Medulla oblongata (tissue), 1 donor: ENCODE data around the gene PDRG1.
"Not testable (repeated sequence)": the region's sequence is repeated elsewhere in the genome, so short reads cannot be mapped to it uniquely, and the experiment has no call there.

Experiments used
- DNase-seq: peaks from one replicate; pipeline ENCODE4 v3.0.0-alpha.2; 2015; ENCODE audit errors: extremely low spot score

PDRG1 gene

GRCh38 chr20:31966991-31967655 lies 15.3 kb upstream of the PDRG1 start:
- no peak for DNase-seq

- DNase-seq = no peak
Observed at GRCh38 chr20:31963889-31964288, 12.0 kb upstream of the PDRG1 start.

GRCh38 chr20:31962761-31963160 lies 10.9 kb upstream of the PDRG1 start:
- no peak for DNase-seq

DNA sequence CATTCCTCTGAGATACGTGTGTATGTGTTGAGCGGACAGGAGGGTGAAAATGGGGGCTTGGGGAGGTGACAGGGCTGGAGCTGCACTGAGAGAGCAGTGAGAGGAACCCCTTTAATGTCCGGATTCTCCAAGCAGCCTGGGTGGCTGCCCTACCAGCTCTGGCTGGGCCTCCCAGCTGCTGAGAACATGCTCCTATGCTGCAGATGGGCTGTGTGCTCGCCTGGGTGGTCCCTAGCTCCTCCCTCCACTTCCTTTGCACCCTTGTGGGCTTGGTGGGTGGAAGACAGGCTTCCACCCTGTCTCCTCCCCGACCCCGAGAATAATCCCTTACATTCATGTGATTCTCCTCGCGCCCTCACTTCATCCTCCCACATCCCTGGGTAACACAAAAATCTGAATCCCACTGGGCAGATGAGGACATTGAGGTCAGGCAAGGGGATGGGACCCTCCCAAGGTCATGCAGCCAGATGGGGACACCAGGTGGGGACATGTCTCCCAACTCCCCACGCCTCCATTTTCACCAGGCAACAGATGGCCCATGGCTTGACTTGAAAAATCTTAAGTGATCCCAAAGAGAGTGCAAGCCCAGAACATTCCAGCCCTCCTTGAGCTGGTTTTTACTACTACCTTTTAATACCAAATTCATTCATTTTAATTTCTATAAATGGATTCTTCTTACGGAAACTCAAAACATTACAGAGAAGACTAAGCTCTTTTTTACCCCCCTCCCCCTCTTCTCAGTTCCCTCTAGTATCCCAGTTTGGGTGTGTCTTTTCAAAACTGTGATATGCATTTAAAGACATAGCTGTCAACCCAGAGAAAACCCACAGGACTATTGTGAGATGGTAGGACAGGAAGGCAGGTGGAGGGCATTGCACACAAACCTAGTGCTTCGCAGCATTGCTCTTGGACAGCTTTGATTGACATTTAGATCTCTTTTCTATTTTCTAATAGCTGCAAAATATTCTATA lies 5.0 kb upstream of the PDRG1 start:
- no peak for DNase-seq

GRCh38 chr20:31954500-31954899 lies 2.7 kb upstream of the PDRG1 start:
- no peak for DNase-seq

DNA sequence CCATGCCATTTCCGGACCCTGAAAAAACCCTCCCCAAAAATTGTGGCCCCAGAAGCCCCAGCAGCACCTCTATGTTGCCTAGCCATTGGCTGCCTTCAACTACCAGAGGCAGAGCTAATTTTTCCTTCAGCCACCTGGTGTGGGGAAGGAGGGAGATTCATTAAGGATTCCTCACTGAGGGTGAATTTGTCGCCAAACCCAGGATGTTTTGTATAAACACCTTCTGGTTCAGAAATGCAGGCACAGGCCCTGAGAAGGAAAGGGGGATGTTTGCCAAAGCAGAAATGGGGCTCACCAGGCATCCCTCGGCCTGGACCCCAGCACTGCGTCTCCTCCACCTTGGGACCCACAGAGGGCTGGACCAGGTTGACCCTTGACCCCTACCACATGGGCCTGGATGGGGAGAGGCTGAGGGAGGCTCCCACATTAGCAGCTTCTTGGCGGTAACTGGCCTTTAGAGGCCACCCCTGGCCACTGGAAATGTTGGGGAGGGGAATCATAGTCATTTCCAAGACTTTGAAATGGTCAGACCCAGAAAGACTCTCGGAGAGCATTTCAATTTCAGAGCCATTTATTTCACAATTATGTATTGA lies 1.8 kb upstream of the PDRG1 start:
- DNase-seq = no peak

GRCh38 chr20:31951203-31951529 lies 680 bp downstream of the PDRG1 start:
- no peak for DNase-seq

- DNase-seq = no peak
Observed at GRCh38 chr20:31949877-31950646, 1.8 kb downstream of the PDRG1 start.

GRCh38 chr20:31948008-31948407 lies 3.8 kb downstream of the PDRG1 start:
- no peak for DNase-seq

DNA sequence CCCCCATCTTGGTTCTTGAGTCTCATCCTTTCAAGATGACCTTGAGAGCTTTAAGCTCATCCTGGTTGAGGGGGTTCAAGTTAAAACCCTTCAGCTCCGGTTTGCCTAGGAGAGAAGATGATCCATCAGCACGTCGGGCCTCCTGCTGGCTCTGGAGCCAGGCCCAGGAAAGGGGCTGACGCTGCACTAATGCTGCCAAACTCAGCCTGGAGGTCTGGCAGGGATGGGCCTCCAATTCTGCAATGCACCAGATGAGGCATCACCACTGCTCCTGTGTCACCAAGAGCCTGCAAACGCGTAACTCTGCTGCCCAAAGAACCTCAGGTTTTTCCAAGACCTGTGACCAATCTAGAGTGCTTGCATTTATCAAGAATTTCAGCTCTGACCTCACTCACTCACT lies 6.1 kb downstream of the PDRG1 start:
- peak; percentile 54 for DNase-seq

- no peak for DNase-seq
Observed at GRCh38 chr20:31945319-31945718, 6.5 kb downstream of the PDRG1 start.

DNA sequence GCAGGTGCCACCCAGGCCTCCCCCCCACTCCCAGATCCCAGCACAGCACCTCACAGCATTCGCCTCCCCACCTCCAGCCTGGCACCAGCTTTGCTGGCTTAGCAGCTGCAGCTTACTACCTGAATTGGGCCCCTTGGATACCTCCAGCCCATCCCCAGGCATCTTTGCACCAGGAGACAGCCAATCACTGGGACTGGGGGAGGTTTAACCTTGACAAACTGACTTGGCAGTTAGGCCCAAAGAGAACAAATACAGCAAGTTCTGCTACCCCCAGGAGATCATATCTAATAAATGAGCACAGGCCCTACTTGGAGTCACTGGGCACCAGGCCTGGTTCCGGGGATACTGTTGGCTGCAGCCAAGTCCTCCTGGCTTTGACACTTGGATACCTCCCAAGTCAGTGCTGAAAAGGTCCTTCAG lies 8.8 kb downstream of the PDRG1 start:
- DNase-seq = peak; percentile 74

DNA sequence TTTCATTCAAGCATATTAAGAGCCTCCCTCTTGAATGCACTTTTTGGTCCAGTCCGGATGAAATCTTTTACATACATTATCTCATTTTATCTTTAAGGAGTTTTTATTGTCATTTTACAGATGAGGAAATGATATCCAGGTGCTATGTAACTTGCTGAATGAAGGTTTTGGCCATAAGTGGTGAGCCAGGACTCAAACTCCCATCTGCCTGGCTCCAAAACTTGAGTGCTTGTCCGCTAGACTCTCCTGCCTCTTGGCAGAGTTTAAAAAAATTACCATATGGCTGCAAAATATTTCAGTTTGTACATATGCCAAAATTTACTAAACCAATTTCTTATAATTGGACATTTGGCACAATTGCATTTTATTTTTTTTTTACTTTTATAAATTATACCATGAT lies 12.2 kb downstream of the PDRG1 start:
- DNase-seq = no peak

GRCh38 chr20:31937820-31938219 lies 14.0 kb downstream of the PDRG1 start:
- DNase-seq = no peak

DNA sequence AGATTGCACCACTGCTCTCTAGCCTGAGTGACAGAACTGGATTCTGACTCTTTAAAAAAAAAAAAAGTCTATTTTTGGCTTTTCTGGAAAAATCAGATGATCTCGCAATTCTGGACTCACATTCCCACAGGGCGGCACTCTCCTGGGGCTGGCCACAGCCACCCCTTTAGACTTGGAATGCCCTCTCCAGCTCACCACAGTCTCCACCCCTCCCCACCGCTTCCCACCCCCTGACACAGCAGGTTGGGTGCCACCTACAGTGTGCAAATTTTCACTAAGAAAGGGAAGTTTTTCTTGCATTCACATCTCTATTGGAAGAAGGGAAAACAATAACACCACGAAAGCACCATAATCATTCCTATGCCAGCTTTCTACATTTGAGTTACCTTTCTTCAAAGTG lies 15.4 kb downstream of the PDRG1 start:
- DNase-seq = no peak

- DNase-seq = no peak
Observed at GRCh38 chr20:31934968-31935764, 16.7 kb downstream of the PDRG1 start.

DNA sequence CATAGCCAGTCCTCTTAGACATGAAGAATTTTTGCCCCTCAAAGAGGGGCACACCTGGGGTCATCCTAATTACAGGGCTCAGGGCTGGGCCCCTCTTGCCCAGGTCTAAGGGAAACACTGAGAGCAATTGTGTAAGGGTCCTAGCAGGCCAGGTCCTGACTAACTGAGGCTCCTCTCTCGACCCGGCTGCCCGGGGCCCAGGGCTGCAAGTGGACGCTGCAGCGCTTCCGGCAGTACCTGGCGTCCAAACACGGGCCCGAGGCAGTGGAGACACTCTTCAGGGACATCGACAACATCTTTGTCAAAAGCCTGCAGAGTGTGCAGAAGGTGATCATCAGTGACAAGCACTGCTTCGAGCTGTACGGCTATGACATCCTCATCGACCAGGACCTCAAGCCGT lies 17.4 kb downstream of the PDRG1 start:
- no peak for DNase-seq

DNA sequence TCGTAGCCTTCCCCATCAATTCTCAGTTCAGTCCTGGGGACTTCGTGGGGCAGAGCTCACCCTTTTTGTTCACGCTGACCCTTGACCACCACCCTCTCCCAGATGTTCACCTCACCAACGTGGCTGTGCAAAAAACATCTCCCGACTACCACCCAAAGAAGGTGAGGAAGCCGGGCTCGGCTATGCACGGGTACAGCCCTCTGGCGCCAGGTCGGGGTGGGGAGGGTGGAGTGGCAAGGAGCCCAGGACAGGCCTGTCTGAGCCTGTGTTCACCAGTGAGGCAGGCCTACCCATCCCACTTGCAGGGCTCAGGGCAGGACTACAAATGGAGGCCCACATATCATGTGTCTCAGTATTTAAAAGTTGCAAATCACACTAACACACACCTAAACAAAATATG lies 18.1 kb downstream of the PDRG1 start:
- no peak for DNase-seq

DNA sequence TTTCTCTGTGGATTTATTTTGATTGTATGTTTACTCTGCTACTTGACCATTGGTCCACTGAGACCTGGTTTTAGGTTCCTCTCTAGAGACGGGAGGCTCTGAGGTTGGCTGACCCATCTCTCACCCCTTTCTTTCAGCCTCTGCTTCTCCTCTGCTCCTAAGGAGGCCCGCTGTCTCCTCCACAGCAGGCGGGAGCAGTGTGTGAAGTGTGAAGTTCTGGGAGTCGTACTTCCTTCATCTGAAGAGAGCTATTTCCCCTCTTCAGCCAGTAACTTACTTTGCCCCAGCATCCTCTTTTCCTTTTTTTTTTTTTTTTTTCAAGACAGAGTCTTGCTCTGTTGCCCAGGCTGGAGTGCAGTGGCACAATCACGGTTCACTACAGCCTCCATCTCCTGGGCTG lies 21.1 kb downstream of the PDRG1 start:
- no peak for DNase-seq

DNA sequence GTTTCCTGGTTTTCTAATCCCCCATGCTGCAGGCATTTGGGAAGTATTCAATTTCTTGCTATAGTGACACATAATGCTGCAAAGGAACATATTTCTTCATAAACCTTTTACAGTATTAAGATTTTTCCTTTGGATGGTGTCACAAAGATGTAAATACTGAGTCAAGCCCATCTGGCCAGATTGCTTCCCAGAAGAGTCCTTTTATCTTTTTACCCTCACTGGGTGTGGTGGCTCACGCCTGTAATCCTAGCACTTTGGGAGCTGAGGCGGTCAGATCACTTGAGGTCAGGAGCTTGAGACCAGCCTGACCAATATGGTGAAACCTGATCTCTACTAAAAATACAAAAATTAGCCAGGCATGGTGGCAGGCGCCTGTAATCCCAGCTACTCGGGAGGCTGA lies 22.2 kb downstream of the PDRG1 start:
- DNase-seq = not testable (repeated sequence)

GRCh38 chr20:31927627-31928159 lies 24.2 kb downstream of the PDRG1 start:
- DNase-seq = no peak
